ENCODE results near the gene KAT2B.

Gene KAT2B

GRCh38 chr3:20101041-20101440 is 60.8 kb downstream of the KAT2B start:
- TF ChIP-seq, protein P1, sequence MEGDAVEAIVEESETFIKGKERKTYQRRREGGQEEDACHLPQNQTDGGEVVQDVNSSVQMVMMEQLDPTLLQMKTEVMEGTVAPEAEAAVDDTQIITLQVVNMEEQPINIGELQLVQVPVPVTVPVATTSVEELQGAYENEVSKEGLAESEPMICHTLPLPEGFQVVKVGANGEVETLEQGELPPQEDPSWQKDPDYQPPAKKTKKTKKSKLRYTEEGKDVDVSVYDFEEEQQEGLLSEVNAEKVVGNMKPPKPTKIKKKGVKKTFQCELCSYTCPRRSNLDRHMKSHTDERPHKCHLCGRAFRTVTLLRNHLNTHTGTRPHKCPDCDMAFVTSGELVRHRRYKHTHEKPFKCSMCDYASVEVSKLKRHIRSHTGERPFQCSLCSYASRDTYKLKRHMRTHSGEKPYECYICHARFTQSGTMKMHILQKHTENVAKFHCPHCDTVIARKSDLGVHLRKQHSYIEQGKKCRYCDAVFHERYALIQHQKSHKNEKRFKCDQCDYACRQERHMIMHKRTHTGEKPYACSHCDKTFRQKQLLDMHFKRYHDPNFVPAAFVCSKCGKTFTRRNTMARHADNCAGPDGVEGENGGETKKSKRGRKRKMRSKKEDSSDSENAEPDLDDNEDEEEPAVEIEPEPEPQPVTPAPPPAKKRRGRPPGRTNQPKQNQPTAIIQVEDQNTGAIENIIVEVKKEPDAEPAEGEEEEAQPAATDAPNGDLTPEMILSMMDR (conservative IDR thresholded peaks at IDR 0.05; ENCODE audit: control insufficient read depth, insufficient read depth, low read depth, low read length): no peak
- no peak for DNase-seq (ENCODE audit: low read depth)
- H3K4me3 ChIP-seq (ENCODE audit: control insufficient read depth, low read depth, low read length): no peak overlapping the region

DNA sequence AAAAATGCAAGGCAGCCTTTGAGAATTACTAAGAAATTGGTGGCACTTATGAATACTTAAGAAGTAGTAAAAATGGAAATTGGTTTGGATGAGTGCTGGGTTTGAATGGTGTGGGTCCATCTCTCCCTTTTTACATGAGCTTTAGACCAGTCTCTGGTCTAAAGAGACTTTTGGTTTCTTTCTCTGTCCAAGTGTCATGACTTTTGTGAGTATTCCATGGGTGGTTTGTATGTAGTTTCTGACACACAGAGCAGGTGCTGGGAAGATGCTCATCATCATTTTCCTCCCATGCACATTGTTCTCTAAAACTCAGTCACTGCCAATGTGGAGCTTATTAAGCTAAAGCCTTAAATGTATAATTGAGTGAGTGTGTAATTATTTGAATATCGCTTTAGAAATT is 63.5 kb downstream of the KAT2B start:
- TF ChIP-seq, protein P1 (conservative IDR thresholded peaks at IDR 0.05; ENCODE audit: control insufficient read depth, insufficient read depth, low read depth, low read length): no peak
- no peak for DNase-seq (ENCODE audit: low read depth)
- no peak overlapping the region for H3K4me3 ChIP-seq (ENCODE audit: control insufficient read depth, low read depth, low read length)

DNA sequence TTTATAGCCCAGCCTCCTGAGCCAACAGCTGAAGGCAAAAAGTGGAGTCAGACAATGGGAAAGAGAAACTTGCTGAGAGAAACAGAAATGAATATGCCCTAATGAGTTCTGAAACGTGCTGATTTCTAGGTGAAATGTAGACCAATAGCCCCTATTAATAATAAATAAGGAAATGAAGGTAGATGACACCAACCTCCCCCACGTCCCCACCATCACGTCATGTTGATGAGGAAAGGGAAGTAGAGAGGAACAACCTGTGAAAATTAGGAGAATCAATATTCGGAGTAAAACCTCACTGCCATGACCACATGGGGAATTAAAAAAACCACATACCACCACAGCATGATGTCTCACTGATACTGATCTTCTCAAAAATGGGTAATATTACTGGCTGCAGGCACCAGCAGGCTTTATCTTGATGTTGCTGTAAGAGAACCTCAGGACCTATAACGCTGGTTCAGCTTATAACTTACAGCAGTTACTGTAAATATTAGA is 64.0 kb downstream of the KAT2B start:
- no peak for DNase-seq (ENCODE audit: low read depth)
- TF ChIP-seq, protein P1 (conservative IDR thresholded peaks at IDR 0.05; ENCODE audit: control insufficient read depth, insufficient read depth, low read depth, low read length): no peak
- no peak overlapping the region for H3K4me3 ChIP-seq (ENCODE audit: control insufficient read depth, low read depth, low read length)

DNA sequence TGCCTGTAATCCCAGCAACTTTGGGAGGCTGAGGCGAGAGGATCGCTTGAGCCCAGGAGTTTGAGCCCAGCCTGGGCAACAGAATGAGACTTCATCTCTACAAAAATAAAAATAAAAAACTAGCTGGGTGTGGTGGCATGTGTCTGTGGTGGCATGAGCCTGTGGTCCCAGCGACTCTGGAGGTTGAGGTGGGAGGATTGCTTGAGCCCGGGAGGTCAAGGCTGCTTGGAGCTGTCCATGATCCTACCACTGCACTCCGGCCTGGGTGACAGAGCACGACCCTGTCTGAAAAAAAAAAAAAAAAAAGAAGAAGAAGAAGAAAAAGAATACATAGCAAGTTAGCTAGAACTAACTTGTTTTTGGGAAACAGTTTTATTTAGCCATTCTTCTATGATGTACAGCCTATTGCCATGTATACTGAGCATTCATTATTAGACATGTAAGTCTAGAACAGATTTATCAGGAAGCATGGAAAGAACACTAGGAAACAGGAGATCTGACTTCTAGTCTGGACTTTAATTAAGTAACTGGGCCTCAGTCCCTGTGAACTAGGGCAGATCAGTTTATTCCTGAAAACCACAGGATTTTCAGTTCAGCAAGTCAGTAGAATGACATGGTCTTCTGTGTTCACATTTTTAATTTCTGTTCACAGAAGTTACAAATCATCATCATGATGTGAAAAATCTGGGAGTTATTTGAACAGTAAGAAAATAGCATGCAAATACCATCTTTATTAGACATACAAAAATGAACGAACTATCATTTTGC is 65.5 kb downstream of the KAT2B start:
- no peak overlapping the region for H3K4me3 ChIP-seq (ENCODE audit: control insufficient read depth, low read depth, low read length)
- no peak for DNase-seq (ENCODE audit: low read depth)
- TF ChIP-seq, protein P1 (conservative IDR thresholded peaks at IDR 0.05; ENCODE audit: control insufficient read depth, insufficient read depth, low read depth, low read length): no peak

- TF ChIP-seq, protein P1 (conservative IDR thresholded peaks at IDR 0.05; ENCODE audit: control insufficient read depth, insufficient read depth, low read depth, low read length): no peak
- DNase-seq (ENCODE audit: low read depth): no peak
- H3K4me3 ChIP-seq (ENCODE audit: control insufficient read depth, low read depth, low read length): no peak overlapping the region
Observed at GRCh38 chr3:20107722-20108121, 67.5 kb downstream of the KAT2B start.

DNA sequence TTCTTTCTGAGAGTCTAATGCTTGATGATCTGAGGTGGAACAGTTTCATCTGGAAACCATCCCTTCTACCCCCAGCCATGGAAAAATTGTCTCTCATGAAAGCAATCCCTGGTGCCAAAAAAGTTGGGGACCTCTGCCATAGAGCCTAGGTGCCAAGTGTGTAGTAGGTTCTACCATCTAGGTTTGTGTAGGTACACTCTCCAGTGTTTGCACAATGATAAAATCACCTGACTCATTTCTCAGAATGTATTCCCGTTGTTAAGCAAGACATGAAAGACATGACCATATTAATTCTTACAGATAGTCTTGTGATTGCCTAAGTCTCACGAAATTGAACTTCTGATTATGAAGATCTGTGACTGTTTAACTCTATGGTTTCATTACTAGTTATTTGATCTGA is 68.6 kb downstream of the KAT2B start:
- TF ChIP-seq, protein P1 (conservative IDR thresholded peaks at IDR 0.05; ENCODE audit: control insufficient read depth, insufficient read depth, low read depth, low read length): no peak
- H3K4me3 ChIP-seq (ENCODE audit: control insufficient read depth, low read depth, low read length): no peak overlapping the region
- DNase-seq (ENCODE audit: low read depth): no peak

All from fibroblast of mammary gland (primary cell).